HG02943 (cell line): ENCODE results near the gene RESP18.
"Not testable (repeated sequence)": the region's sequence is repeated elsewhere in the genome, so short reads cannot be mapped to it uniquely, and the experiment has no call there.

Source experiments
- ATAC-seq: cut with Tn5 transposase; IDR thresholded peaks from one replicate; pipeline ENCODE4 v1.9.1; 2021; ENCODE audit warnings: mild to moderate bottlenecking, low read depth, moderate library complexity; ENCODE audit not compliant: unreplicated experiment

RESP18 gene

GRCh38 chr2:219325657-219326315 is 6.8 kb downstream of the RESP18 start:
- ATAC-seq = no peak

- no peak for ATAC-seq
Measured at GRCh38 chr2:219325136-219325535, 7.4 kb downstream of the RESP18 start.

- ATAC-seq = no peak
Measured at GRCh38 chr2:219323434-219323833, 9.1 kb downstream of the RESP18 start.

GRCh38 chr2:219314804-219315468 is 17.6 kb downstream of the RESP18 start:
- no peak for ATAC-seq

- not testable (repeated sequence) for ATAC-seq
Measured at GRCh38 chr2:219312683-219313263, 19.8 kb downstream of the RESP18 start.

- ATAC-seq = no peak
Measured at GRCh38 chr2:219309278-219309677, 23.3 kb downstream of the RESP18 start, which contains the start of gene PTPRN. TSS of gene PTPRN (minus strand) at chr2:219309401. CDS start at chr2:219309332, 69 bp downstream.

GRCh38 chr2:219308142-219309101 is 24.1 kb downstream of the RESP18 start:
- no peak for ATAC-seq

GRCh38 chr2:219306047-219306446 is 26.5 kb downstream of the RESP18 start:
- ATAC-seq = no peak

GRCh38 chr2:219304223-219304622 is 28.3 kb downstream of the RESP18 start:
- ATAC-seq = no peak

- ATAC-seq = no peak
Measured at GRCh38 chr2:219302412-219302968, 30.1 kb downstream of the RESP18 start.

GRCh38 chr2:219300022-219300421 is 32.5 kb downstream of the RESP18 start:
- ATAC-seq = no peak

- ATAC-seq = no peak
Measured at GRCh38 chr2:219299372-219299760, 33.2 kb downstream of the RESP18 start.

GRCh38 chr2:219298759-219299371 is 33.7 kb downstream of the RESP18 start:
- no peak for ATAC-seq

GRCh38 chr2:219297766-219298456 is 34.6 kb downstream of the RESP18 start:
- no peak for ATAC-seq

- ATAC-seq = no peak
Measured at GRCh38 chr2:219296631-219297391, 35.7 kb downstream of the RESP18 start.

GRCh38 chr2:219296142-219296541 is 36.4 kb downstream of the RESP18 start:
- ATAC-seq = no peak

- ATAC-seq = peak; percentile 67
Measured at GRCh38 chr2:219294356-219295351, 37.9 kb downstream of the RESP18 start.
